Measurements from ENCODE around the gene POU2AF2. TPM values are rescaled to one million over a fixed set of nuclear protein-coding genes. Genes with fewer than 3 reads are reported as not detected.
"Not testable (repeated sequence)": the region's sequence is repeated elsewhere in the genome, so short reads cannot be mapped to it uniquely, and the experiment has no call there.

Gene POU2AF2
- total RNA-seq, 1 experiment from 2014 or later: not detected

GRCh38 chr11:111303461-111303860, 57.9 kb downstream of the POU2AF2 start:
- no peaks in the 10 kb centered on the region; the same call in 1 of the 2 replicates for H3K36me3 ChIP-seq (replicated peaks; ENCODE audit: control insufficient read depth, insufficient read depth, low read length)
- no peak overlapping the region for H3K4me3 ChIP-seq (ENCODE audit: insufficient read depth, low read depth, low read length)
- peaks cover 21% of the 10 kb centered on the region for H3K27me3 ChIP-seq (ENCODE audit: control insufficient read depth, insufficient read depth, low read length)
- DNase-seq: no peak

DNA sequence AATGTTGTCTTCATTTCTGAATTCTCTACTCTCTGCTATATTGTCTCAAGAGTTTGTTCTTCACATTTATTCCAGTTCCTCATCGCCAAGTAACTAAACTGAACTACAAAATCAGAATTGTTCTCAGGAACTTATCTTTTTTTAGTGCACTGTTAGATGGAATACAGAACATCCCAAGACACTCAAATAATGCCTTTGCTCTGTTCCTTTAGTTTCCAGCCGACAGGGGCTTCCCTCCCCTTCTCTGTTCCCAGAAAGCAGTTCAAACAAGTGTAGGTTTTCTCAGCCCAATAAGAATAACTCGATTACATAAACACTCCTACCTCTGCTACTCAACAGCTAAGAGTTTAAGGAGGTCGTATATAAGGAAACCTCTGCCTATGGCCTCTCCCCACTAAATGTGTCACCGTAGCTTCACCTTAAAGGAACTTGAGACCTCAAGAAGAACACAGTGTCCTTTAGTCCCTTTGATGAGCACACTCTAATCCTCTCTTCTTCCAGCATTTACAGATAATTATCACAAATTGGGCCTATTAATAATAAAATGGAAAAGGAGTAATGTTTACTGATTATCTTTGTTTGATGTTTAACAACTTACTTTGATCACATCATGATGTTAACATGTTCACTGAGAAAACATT, 59.8 kb downstream of the POU2AF2 start:
- no peaks in the 10 kb centered on the region; the same call in 1 of the 2 replicates for H3K36me3 ChIP-seq (replicated peaks; ENCODE audit: control insufficient read depth, insufficient read depth, low read length)
- H3K27me3 ChIP-seq (ENCODE audit: control insufficient read depth, insufficient read depth, low read length): peaks cover 3% of the 10 kb centered on the region; the same call in 1 of the 2 replicates
- no peak for DNase-seq
- no peak overlapping the region for H3K4me3 ChIP-seq (ENCODE audit: insufficient read depth, low read depth, low read length)

DNA sequence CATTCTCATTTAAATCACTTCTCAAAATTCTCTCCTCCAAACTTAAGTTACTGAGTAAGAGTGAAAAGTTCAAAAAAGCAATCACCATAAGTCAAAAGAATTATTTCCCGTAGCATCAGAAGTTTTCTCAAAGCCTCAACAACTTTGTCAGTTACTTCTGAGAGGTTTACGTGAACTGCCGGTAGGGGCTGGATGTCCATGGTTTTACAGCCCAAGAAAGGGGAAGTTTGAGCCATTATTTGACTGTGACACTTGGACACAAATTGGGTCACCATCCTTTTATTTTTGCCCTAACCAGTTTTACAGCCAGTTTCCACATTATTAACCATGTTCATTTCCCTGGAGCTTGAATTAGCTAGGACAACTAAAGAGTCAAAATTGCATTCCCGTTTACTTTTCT, 60.4 kb downstream of the POU2AF2 start:
- Histone ChIP-seq H3K4me3 (ENCODE audit: insufficient read depth, low read depth, low read length) (no peak overlapping the region), H3K36me3 (replicated peaks; ENCODE audit: control insufficient read depth, insufficient read depth, low read length) (no peaks in the 10 kb centered on the region; the same call in 1 of the 2 replicates), H3K27me3 (ENCODE audit: control insufficient read depth, insufficient read depth, low read length) (no peaks in the 10 kb centered on the region; the same call in 1 of the 2 replicates)
- DNase-seq: no peak

DNA sequence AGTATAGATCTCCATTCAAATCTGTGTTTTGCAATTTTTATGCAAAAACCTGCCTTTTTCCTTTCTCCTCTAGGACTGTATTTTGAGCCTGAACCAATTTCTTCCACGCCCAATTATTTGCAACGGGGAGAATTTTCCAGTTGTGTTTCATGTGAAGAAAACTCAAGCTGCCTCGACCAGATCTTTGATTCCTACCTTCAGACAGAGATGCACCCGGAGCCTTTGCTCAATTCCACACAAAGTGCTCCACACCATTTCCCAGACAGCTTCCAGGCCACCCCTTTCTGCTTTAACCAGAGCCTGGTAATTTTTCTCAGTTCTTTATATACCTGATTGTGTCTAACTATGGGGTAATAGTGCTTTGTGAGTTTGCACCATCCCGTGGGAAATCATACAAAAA, 60.8 kb downstream of the POU2AF2 start:
- Histone ChIP-seq H3K4me3 (ENCODE audit: insufficient read depth, low read depth, low read length) (no peak overlapping the region), H3K36me3 (replicated peaks; ENCODE audit: control insufficient read depth, insufficient read depth, low read length) (no peaks in the 10 kb centered on the region; the same call in 1 of the 2 replicates), H3K27me3 (ENCODE audit: control insufficient read depth, insufficient read depth, low read length) (no peaks in the 10 kb centered on the region)
- DNase-seq: no peak

- DNase-seq: no peak
- Histone ChIP-seq H3K27me3 (ENCODE audit: control insufficient read depth, insufficient read depth, low read length) (no peaks in the 10 kb centered on the region), H3K4me3 (ENCODE audit: insufficient read depth, low read depth, low read length) (no peak overlapping the region), H3K36me3 (replicated peaks; ENCODE audit: control insufficient read depth, insufficient read depth, low read length) (no peaks in the 10 kb centered on the region)
Measured at GRCh38 chr11:111307472-111308108, 62.1 kb downstream of the POU2AF2 start.

DNA sequence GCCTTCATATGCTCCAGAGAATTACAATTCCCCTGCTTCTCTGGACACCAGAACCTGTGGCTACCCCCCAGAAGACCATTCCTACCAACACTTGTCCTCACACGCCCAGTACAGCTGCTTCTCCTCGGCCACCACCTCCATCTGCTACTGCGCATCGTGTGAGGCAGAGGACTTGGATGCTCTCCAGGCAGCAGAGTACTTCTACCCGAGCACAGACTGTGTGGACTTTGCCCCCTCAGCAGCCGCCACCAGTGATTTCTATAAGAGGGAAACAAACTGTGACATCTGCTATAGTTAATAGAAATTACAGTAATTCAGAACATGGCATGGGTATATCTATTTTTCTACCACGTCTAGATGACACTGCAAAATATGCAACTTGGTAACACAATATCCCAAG, 62.6 kb downstream of the POU2AF2 start:
- H3K27me3 ChIP-seq (ENCODE audit: control insufficient read depth, insufficient read depth, low read length): no peaks in the 10 kb centered on the region
- H3K4me3 ChIP-seq (ENCODE audit: insufficient read depth, low read depth, low read length): no peak overlapping the region
- no peaks in the 10 kb centered on the region for H3K36me3 ChIP-seq (replicated peaks; ENCODE audit: control insufficient read depth, insufficient read depth, low read length)
- no peak for DNase-seq

GRCh38 chr11:111309215-111309915, 63.8 kb downstream of the POU2AF2 start:
- no peak for DNase-seq
- no peaks in the 10 kb centered on the region for H3K36me3 ChIP-seq (replicated peaks; ENCODE audit: control insufficient read depth, insufficient read depth, low read length)
- H3K27me3 ChIP-seq (ENCODE audit: control insufficient read depth, insufficient read depth, low read length): no peaks in the 10 kb centered on the region
- no peak overlapping the region for H3K4me3 ChIP-seq (ENCODE audit: insufficient read depth, low read depth, low read length)

DNA sequence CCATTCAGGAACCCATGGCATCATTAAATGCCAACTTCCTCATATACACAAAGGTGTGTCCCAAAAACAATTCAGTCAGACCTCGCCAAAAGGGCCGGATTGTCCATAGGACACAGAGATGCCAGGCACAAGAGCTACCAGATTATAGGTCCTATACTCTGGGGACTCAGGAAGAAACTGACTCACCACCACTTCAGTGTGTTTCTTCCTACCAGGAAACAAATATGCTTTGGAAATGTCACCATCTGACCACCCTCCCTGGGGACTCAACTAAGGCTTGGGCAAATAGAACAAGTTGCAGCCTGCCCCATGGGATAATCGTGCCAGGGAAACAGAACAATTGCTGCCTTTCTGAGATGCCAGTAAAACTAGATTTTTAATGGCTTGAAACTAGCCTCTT, 64.6 kb downstream of the POU2AF2 start:
- DNase-seq: no peak

GRCh38 chr11:111310723-111311122, 65.2 kb downstream of the POU2AF2 start:
- no peak overlapping the region for H3K4me3 ChIP-seq (ENCODE audit: insufficient read depth, low read depth, low read length)
- no peaks in the 10 kb centered on the region for H3K36me3 ChIP-seq (replicated peaks; ENCODE audit: control insufficient read depth, insufficient read depth, low read length)
- H3K27me3 ChIP-seq (ENCODE audit: control insufficient read depth, insufficient read depth, low read length): no peaks in the 10 kb centered on the region
- DNase-seq: no peak

More for the DNA sequence above, 64.6 kb downstream of the POU2AF2 start:
- H3K36me3 ChIP-seq (replicated peaks; ENCODE audit: control insufficient read depth, insufficient read depth, low read length): no peaks in the 10 kb centered on the region
- H3K27me3 ChIP-seq (ENCODE audit: control insufficient read depth, insufficient read depth, low read length): no peaks in the 10 kb centered on the region
- no peak overlapping the region for H3K4me3 ChIP-seq (ENCODE audit: insufficient read depth, low read depth, low read length)

- Histone ChIP-seq H3K27me3 (ENCODE audit: control insufficient read depth, insufficient read depth, low read length) (no peaks in the 10 kb centered on the region), H3K4me3 (ENCODE audit: insufficient read depth, low read depth, low read length) (no peak overlapping the region), H3K36me3 (replicated peaks; ENCODE audit: control insufficient read depth, insufficient read depth, low read length) (no peaks in the 10 kb centered on the region)
- no peak for DNase-seq
Measured at GRCh38 chr11:111312076-111312475, 66.6 kb downstream of the POU2AF2 start.

GRCh38 chr11:111319296-111319695, 73.8 kb downstream of the POU2AF2 start:
- H3K4me3 ChIP-seq (ENCODE audit: insufficient read depth, low read depth, low read length): no peak overlapping the region
- no peak for DNase-seq
- no peaks in the 10 kb centered on the region for H3K36me3 ChIP-seq (replicated peaks; ENCODE audit: control insufficient read depth, insufficient read depth, low read length)
- no peaks in the 10 kb centered on the region for H3K27me3 ChIP-seq (ENCODE audit: control insufficient read depth, insufficient read depth, low read length)

DNA sequence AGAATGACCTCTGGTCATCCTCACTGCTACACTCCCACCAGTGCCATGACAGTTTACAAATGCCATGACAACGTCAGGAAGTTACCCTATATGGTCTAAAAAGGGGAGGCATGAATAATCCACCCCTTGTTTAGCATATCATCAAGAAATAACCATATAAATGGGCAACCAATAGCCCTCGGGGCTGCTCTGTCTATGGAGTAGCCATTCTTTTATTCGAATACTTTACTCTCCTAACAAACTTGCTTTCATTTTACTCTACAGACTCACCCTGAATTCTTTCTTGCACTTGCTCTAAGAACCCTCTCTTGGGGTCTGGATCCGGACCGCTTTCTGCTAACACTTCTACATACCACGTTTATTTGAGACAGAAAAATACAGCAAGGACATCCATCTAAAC, 74.7 kb downstream of the POU2AF2 start:
- H3K36me3 ChIP-seq (replicated peaks; ENCODE audit: control insufficient read depth, insufficient read depth, low read length); DNase-seq; H3K4me3 ChIP-seq (ENCODE audit: insufficient read depth, low read depth, low read length); H3K27me3 ChIP-seq (ENCODE audit: control insufficient read depth, insufficient read depth, low read length): not testable (repeated sequence)

DNA sequence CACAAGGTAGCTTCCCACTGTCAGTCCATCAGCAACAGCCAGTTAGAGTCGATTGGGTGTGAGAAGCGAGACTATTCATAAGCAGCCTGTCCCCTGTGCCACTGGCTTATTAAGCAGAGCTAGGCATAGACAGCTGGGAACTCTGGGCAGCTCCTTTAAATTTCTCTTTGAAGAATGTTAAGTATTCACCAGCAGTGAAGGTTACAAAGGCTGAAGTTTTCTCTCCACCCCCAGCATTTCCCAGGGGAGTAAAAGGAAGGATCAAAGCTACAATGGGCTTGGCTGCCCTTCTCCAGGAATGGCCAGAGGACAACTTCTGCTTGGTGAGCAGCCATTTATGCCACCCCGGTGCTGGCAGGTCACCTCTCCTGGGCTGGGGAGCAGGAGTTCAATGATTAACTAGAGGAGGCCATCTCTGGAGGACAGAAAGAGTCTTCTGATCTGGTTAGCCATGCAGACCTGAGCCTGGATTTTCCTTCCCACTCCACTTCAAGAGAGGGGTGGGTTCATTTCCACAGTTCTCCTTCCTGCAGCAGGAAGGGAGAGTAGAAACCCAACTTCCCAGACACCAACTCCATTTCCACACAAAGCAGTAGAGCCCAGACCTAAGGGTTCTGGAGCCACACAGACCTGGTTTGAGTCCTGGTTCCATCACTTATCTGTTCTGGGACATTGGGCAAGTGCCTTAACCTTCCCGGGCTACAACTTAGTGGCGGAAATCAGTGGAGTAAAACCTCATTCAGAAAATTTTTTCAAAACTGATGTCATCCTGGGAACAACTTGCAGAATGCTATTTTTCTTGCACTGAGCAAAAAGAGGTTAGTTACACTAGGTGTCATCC, 75.4 kb downstream of the POU2AF2 start:
- DNase-seq: no peak
- no peaks in the 10 kb centered on the region for H3K27me3 ChIP-seq (ENCODE audit: control insufficient read depth, insufficient read depth, low read length)

DNA sequence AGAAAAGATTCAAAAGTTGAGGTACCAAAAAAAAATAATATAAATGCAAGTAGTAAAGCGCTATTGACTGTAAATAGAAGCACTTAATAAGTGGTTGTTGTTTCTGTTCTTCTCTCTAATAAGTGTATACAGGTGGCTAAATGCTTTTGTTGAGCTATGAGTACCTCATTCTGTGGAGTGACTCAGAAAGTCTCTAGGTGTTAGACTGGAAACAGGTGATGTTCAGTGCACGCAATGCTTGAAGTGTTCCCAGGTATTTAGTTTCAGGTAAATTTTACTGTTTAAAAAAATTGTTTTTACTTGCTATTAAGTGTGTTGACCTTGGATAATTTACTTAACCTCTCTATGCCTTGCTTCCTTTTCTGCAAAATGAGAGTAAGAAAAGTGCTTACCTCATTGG, 77.0 kb downstream of the POU2AF2 start:
- Histone ChIP-seq H3K36me3 (replicated peaks; ENCODE audit: control insufficient read depth, insufficient read depth, low read length) (no peaks in the 10 kb centered on the region), H3K27me3 (ENCODE audit: control insufficient read depth, insufficient read depth, low read length) (no peaks in the 10 kb centered on the region), H3K4me3 (ENCODE audit: insufficient read depth, low read depth, low read length) (no peak overlapping the region)
- no peak for DNase-seq

More for the DNA sequence above, 75.4 kb downstream of the POU2AF2 start:
- H3K4me3 ChIP-seq (ENCODE audit: insufficient read depth, low read depth, low read length): no peak overlapping the region
- H3K36me3 ChIP-seq (replicated peaks; ENCODE audit: control insufficient read depth, insufficient read depth, low read length): no peaks in the 10 kb centered on the region
